ENCODE results near the gene RANGRF.

- TF ChIP-seq POLR2A (IDR thresholded peaks at IDR 0.05) (peak in 1 of 2 donors; percentile 71), CTCF (IDR thresholded peaks at IDR 0.05) (peak in 1 of 6 experiments; percentile 9)
Measured at GRCh38 chr17:8248751-8249607, 39.5 kb upstream of the RANGRF start, which contains the start of gene PFAS.
